C4-2B (cell line): ENCODE data around the gene PRKCZ.

Source experiments
- ZFX ChIP-seq: fragments of 450-650 bp; IDR thresholded peaks from 2 replicates; pipeline ENCODE4 v1.6.1; 2017
- TF ChIP-seq, protein P1 (sequence below): fragments of 450-650 bp; conservative IDR thresholded peaks from 2 replicates; pipeline ENCODE4 v1.5.1; 2017; ENCODE audit warnings: mild to moderate bottlenecking

- TF ChIP-seq, protein P1, sequence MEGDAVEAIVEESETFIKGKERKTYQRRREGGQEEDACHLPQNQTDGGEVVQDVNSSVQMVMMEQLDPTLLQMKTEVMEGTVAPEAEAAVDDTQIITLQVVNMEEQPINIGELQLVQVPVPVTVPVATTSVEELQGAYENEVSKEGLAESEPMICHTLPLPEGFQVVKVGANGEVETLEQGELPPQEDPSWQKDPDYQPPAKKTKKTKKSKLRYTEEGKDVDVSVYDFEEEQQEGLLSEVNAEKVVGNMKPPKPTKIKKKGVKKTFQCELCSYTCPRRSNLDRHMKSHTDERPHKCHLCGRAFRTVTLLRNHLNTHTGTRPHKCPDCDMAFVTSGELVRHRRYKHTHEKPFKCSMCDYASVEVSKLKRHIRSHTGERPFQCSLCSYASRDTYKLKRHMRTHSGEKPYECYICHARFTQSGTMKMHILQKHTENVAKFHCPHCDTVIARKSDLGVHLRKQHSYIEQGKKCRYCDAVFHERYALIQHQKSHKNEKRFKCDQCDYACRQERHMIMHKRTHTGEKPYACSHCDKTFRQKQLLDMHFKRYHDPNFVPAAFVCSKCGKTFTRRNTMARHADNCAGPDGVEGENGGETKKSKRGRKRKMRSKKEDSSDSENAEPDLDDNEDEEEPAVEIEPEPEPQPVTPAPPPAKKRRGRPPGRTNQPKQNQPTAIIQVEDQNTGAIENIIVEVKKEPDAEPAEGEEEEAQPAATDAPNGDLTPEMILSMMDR, result no peak
- no peak for TF ChIP-seq ZFX
Observed at GRCh38 chr1:2081326-2081885, 31.2 kb downstream of the PRKCZ start.
